HepG2 (cell line): ENCODE data around the gene SMARCE1. TPM values are rescaled to one million over a fixed set of nuclear protein-coding genes. Genes with fewer than 3 reads are reported as not detected.

ENCODE experiments used
- ATAC-seq: fragments of 200-7000 bp; cut with Tn5 transposase; 3 replicates; pipeline ENCODE4 v1.9.1; 2020; ENCODE audit warnings: mild to moderate bottlenecking, moderate library complexity
- BruUV-seq: library from RNA; stranded (reverse); fragments of 400-500 nt; replicated peaks from 2 replicates; lab custom pipeline; 2021; lab: Mats Ljungman, UMichigan
- CTCF ChIA-PET: fragments of 300-600 bp; formaldehyde crosslinking; extraction: SDS; loops from one replicate; lab custom pipeline; 2021; ENCODE audit warnings: low total read pairs, inconsistent platforms, low intra/inter-chr PET ratio; lab: Yijun Ruan, JAX
- POLR2A ChIA-PET: fragments of 350-600 bp; sonication (Branson Sonifier 250); formaldehyde crosslinking; loops from one replicate; lab custom pipeline; 2020; ENCODE audit warnings: antibody characterized with exemption, inconsistent platforms; lab: Yijun Ruan, JAX
- DNase-seq: peaks from one replicate; pipeline ENCODE4 v3.0.0-alpha.2; 2015; ENCODE audit warnings: low spot score
- FAIRE-seq: peaks from 3 replicates; lab custom pipeline; 2011; peaks lifted over from hg19 to GRCh38; lab: Jason Lieb, UNC
- H2AFZ ChIP-seq: one replicate; pipeline ENCODE4 v1.6.1; 2011; ENCODE audit warnings: low read length, inconsistent platforms
- H3K27ac ChIP-seq: fragments of 300-600 bp; 3 replicates; pipeline ENCODE4 v1.8.0; 2011; ENCODE audit warnings: mixed run types, mild to moderate bottlenecking, mixed read lengths, low read length, inconsistent platforms; ENCODE audit not compliant: insufficient read depth; ENCODE audit errors: extremely low read length
- H3K27me3 ChIP-seq, 2 experiments: fragments of 200-600 bp in 1 of 2; 2 replicates in 1 of 2; 3 replicates in 1 of 2; pipeline versions ENCODE4 v1.6.0 to v1.8.0; 2011; ENCODE audit warnings: low read length in 2 of 2, mild to moderate bottlenecking in 2 of 2, moderate library complexity in 2 of 2, inconsistent platforms in 1 of 2; ENCODE audit not compliant: insufficient read depth in 2 of 2, control insufficient read depth in 1 of 2
- H3K36me3 ChIP-seq, 2 experiments: fragments of 200-600 bp in 1 of 2; replicated peaks in 1 of 2; 2 replicates in 1 of 2; 3 replicates in 1 of 2; pipeline versions ENCODE4 v1.5.1 to v1.8.0; 2011; ENCODE audit warnings: low read length in 2 of 2, inconsistent platforms in 1 of 2; ENCODE audit not compliant: insufficient read depth in 2 of 2, control insufficient read depth in 1 of 2
- H3K4me1 ChIP-seq: 2 replicates; pipeline ENCODE4 v1.5.1; 2012; ENCODE audit warnings: low read length, inconsistent platforms; ENCODE audit not compliant: insufficient read depth
- H3K4me2 ChIP-seq: 2 replicates; pipeline ENCODE4 v1.6.0; 2011; ENCODE audit warnings: low read depth, low read length, inconsistent platforms
- H3K4me3 ChIP-seq, 3 experiments: fragments of 200-600 bp in 1 of 3; sonication (generic), shearing (Covaris generic) in 1 of 3; replicated peaks in 1 of 3; 2 replicates each; pipeline ENCODE4 v1.5.1; 2011 to 2016; ENCODE audit warnings: low read length in 3 of 3, inconsistent platforms in 2 of 3, low read depth in 2 of 3, mild to moderate bottlenecking in 2 of 3, control low read depth in 1 of 3, mixed read lengths in 1 of 3; ENCODE audit not compliant: insufficient read depth in 1 of 3
- H3K79me2 ChIP-seq: one replicate; pipeline ENCODE4 v1.6.1; 2011; ENCODE audit warnings: low read length, inconsistent platforms; ENCODE audit not compliant: insufficient read depth
- H3K9ac ChIP-seq: 2 replicates; pipeline ENCODE4 v1.6.0; 2011; ENCODE audit warnings: mild to moderate bottlenecking, low read depth, low read length, inconsistent platforms; ENCODE audit not compliant: insufficient read depth
- H3K9me3 ChIP-seq: 2 replicates; pipeline ENCODE4 v1.5.1; 2012; ENCODE audit warnings: mild to moderate bottlenecking, low read length
- H4K20me1 ChIP-seq: 2 replicates; pipeline ENCODE4 v1.6.0; 2011; ENCODE audit warnings: inconsistent platforms, mild to moderate bottlenecking, low read length, moderate library complexity; ENCODE audit not compliant: insufficient read depth
- CEBPB ChIP-seq: IDR thresholded peaks from 2 replicates; pipeline ENCODE4 v1.6.1; 2011; ENCODE audit warnings: low read depth, low read length, improper control_type of control experiment, borderline replicate concordance
- KLF12 ChIP-seq: sonication (generic); formaldehyde crosslinking; IDR thresholded peaks from 2 replicates; pipeline ENCODE4 v1.4.0; 2020; ENCODE audit warnings: missing genetic modification reagents, borderline replicate concordance
- ZBTB33 ChIP-seq: sonication (generic); formaldehyde crosslinking; IDR thresholded peaks from 2 replicates; pipeline ENCODE4 v1.4.0; 2020; ENCODE audit warnings: missing genetic modification reagents
- ZBTB42 ChIP-seq: sonication (generic); formaldehyde crosslinking; IDR thresholded peaks from 2 replicates; pipeline ENCODE4 v1.5.0; 2020; ENCODE audit warnings: mild to moderate bottlenecking, missing genetic modification reagents
- WGBS: methylation state at CpG from one replicate; pipeline ENCODE4 v1.1.6; 2017; ENCODE audit warnings: low lambda C conversion rate; 5-methylcytosine and 5-hydroxymethylcytosine counted together
- in situ Hi-C: cut with HindIII; loops from 2 replicates; pipeline ENCODE4 v1.10.0; 2017; ENCODE audit warnings: low pct_unique_long_range_greater_than_20kb; ENCODE audit not compliant: extremely low pct_ligation_motif_present
- intact Hi-C: fragments of 100-400 bp; cut with micrococcal nuclease; formaldehyde crosslinking; loops from one replicate; pipeline ENCODE4 v1.10.0; 2022; ENCODE audit not compliant: unreplicated experiment
- polyA plus RNA-seq, 8 experiments: library from polyadenylated mRNA; depleted of rRNA in 3 of 8; stranded (reverse) in 7 of 8; unstranded in 1 of 8; fragments of >200 nt; fragmentation: Illumina TruSeq in 4 of 8; extraction: Trizol in 4 of 8; gene quantifications; 2 replicates each; pipeline versions ENCODE4 v1.2.1 to v1.2.3, GENCODE V29; 2011 to 2016; ENCODE audit warnings: low read depth in 4 of 8, missing spikeins in 1 of 8, mixed read lengths in 1 of 8; ENCODE audit not compliant: insufficient read depth in 1 of 8
- total RNA-seq, 5 experiments: library from RNA; depleted of rRNA; stranded (reverse); fragments of >200 nt; fragmentation: Illumina TruSeq; extraction: Trizol; gene quantifications; 2 replicates each; pipeline ENCODE4 v1.2.3, GENCODE V29; 2016; ENCODE audit warnings: low read depth in 1 of 5

Gene SMARCE1
- total and polyA plus RNA-seq, 2 of the 13 experiments (the other 11 are each of a cell fraction or from before 2014, with no cell fraction given), result 43.5 to 127 TPM

- WGBS, result 40% methylated on average over 11 of the region's 11 CpGs
- ATAC-seq (no peak), DNase-seq (no peak), FAIRE-seq (no peak)
- H3K4me3 ChIP-seq, result no peak overlapping the region
- H3K9ac ChIP-seq, result no peak overlapping the region
- H4K20me1 ChIP-seq, result no peaks in the 10 kb centered on the region
- POLR2A ChIA-PET, result no interaction called here
- in situ Hi-C loops, result no loop called here
- peaks cover 0 to 3% of the 10 kb centered on the region in 2 experiments; a peak in 2 of 5 replicates for H3K27me3 ChIP-seq
- no peak overlapping the region for H2AFZ ChIP-seq
- CTCF ChIA-PET, result no interaction called here
- H3K4me2 ChIP-seq, result no peak overlapping the region
- H3K9me3 ChIP-seq, result no peaks in the 10 kb centered on the region; the same call in 1 of the 2 replicates
- H3K79me2 ChIP-seq, result no peaks in the 10 kb centered on the region
- no peaks in the 10 kb centered on the region for H3K36me3 ChIP-seq
- peaks cover 8% of the 10 kb centered on the region for H3K4me1 ChIP-seq
- no peak overlapping the region for H3K27ac ChIP-seq
- no TSS peak for BruUV-seq
- TF ChIP-seq ZBTB33 (CRISPR knock-in tag) (peak; percentile 59), ZBTB42 (CRISPR knock-in tag) (no peak)
- intact Hi-C loops, result no loop called here
Observed at GRCh38 chr17:40582328-40582901, 65.2 kb downstream of the SMARCE1 start.

GRCh38 chr17:40580140-40580539, 67.5 kb downstream of the SMARCE1 start:
- FAIRE-seq (no peak), DNase-seq (no peak), ATAC-seq (no peak)
- BruUV-seq, result no TSS peak
- POLR2A ChIA-PET, result no interaction called here
- TF ChIP-seq KLF12 (CRISPR knock-in tag) (no peak), CEBPB (peak; percentile 64)
- TF ChIP-seq, all 625 proteins: peak for 1
- no peaks in the 10 kb centered on the region; the same call in 1 of the 2 replicates for H3K9me3 ChIP-seq
- H3K4me1 ChIP-seq, result peaks cover 8% of the 10 kb centered on the region
- no peaks in the 10 kb centered on the region for H3K79me2 ChIP-seq
- H3K9ac ChIP-seq, result no peak overlapping the region
- no peaks in the 10 kb centered on the region for H4K20me1 ChIP-seq
- no peak overlapping the region for H3K4me2 ChIP-seq
- no peak overlapping the region for H3K4me3 ChIP-seq
- peaks cover 0 to 16% of the 10 kb centered on the region in 2 experiments; a peak in 3 of 5 replicates for H3K27me3 ChIP-seq
- CTCF ChIA-PET, result no interaction called here
- no peaks in the 10 kb centered on the region for H3K36me3 ChIP-seq
- in situ Hi-C loops, result no loop called here
- H2AFZ ChIP-seq, result no peak overlapping the region
- H3K27ac ChIP-seq, result no peak overlapping the region
- intact Hi-C loops, result no loop called here
